ENCODE measurements around the gene HSPA6. TPM values are rescaled to one million over a fixed set of nuclear protein-coding genes. Genes with fewer than 3 reads are reported as not detected.
A peak's percentile ranks its signal among the peaks of the same experiment; 100 is the strongest.
"Not testable (repeated sequence)": the region's sequence is repeated elsewhere in the genome, so short reads cannot be mapped to it uniquely, and the experiment has no call there.

HSPA6 gene
- total RNA-seq, 1 donor from 2014 or later, result 0.68 TPM

DNA sequence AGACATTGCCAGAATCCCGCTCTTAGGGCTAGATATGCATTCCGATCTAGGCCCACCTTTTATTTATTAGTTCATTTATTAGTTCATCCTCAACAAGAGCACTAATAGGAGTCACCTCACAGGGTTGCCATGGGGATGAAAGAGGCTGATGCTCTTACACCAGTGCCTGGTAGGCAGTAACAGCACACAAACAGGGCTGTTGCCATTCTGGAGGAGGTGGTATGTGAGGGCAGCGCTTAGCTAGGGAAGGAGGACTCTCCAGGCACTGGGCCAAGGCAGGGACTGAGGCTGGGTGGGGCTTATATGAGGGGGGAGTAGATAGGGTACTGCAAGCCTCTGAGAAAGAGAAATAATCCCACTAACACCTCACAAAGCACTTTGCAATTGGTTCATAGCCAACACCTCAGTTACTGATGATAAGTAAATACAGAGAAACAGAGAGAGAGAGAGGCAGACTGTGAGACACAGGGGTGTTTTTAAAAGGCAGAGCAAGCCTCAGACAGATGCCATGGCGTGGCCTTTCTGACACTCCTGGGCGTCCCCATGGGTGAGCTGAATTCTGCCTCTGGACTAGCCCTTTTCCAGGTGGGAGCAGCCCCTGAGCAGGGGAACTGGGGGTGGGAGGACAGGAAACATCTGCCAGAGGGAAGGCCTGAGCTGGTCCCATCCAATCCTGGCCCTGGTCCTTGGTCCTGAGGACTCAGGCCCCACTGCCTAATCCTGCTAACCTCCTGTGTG lies 13.2 kb upstream of the HSPA6 start:
- Mint-ChIP-seq H3K4me3 (ENCODE audit: unreplicated experiment) (no peak overlapping the region), H3K27me3 (ENCODE audit: low read depth, unreplicated experiment) (no peaks in the 10 kb centered on the region), H3K4me1 (ENCODE audit: low read depth, unreplicated experiment) (peaks cover 19% of the 10 kb centered on the region), H3K36me3 (ENCODE audit: low read depth, unreplicated experiment) (no peaks in the 10 kb centered on the region), H3K9me3 (ENCODE audit: unreplicated experiment) (no peaks in the 10 kb centered on the region), H3K27ac (ENCODE audit: unreplicated experiment) (no peak overlapping the region)
- Histone ChIP-seq H3K4me2 (ENCODE audit: low read length) (no peak overlapping the region), H3K9me3 (ENCODE audit: insufficient read depth, low read depth, low read length) (no peaks in the 10 kb centered on the region), H3K79me2 (ENCODE audit: insufficient read depth, low read length) (no peaks in the 10 kb centered on the region), H3K4me3 (ENCODE audit: insufficient read depth, low read depth, low read length) (no peak overlapping the region), H3K4me1 (ENCODE audit: insufficient read depth, low read length) (no peaks in the 10 kb centered on the region), H3K9ac (ENCODE audit: low read length) (no peak overlapping the region), H3K27me3 (ENCODE audit: insufficient read depth, low read length) (no peaks in the 10 kb centered on the region), H4K20me1 (ENCODE audit: insufficient read depth, low read length) (no peaks in the 10 kb centered on the region), H3K36me3 (ENCODE audit: insufficient read depth, low read length) (no peaks in the 10 kb centered on the region), H2AFZ (ENCODE audit: low read depth, low read length) (no peak overlapping the region), H3K27ac (ENCODE audit: low read depth, low read length) (no peak overlapping the region)
- DNase-seq (ENCODE audit: low read depth) (no peak), FAIRE-seq (no peak)
- TF ChIP-seq EZH2 (IDR thresholded peaks at IDR 0.05; ENCODE audit: insufficient read depth, low read length), result no peak
- TF ChIP-seq, protein P1, sequence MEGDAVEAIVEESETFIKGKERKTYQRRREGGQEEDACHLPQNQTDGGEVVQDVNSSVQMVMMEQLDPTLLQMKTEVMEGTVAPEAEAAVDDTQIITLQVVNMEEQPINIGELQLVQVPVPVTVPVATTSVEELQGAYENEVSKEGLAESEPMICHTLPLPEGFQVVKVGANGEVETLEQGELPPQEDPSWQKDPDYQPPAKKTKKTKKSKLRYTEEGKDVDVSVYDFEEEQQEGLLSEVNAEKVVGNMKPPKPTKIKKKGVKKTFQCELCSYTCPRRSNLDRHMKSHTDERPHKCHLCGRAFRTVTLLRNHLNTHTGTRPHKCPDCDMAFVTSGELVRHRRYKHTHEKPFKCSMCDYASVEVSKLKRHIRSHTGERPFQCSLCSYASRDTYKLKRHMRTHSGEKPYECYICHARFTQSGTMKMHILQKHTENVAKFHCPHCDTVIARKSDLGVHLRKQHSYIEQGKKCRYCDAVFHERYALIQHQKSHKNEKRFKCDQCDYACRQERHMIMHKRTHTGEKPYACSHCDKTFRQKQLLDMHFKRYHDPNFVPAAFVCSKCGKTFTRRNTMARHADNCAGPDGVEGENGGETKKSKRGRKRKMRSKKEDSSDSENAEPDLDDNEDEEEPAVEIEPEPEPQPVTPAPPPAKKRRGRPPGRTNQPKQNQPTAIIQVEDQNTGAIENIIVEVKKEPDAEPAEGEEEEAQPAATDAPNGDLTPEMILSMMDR (IDR thresholded peaks at IDR 0.05; ENCODE audit: insufficient read depth, low read depth, low read length), result no peak

DNA sequence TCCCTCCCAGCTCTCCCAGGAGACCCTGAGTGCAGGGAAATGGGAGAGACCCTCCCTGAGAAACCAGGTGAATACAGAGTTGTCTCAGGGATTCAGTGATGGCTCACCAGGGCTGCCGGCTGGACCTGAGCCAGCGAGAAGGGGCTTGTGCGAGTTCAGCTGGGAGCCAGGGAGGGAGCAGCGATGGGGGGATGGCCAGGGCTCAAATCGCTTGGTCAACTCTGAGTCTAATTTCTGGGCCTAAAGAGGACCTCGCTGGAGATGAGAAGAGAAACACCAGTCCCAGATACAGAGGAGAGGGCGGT lies 12.6 kb upstream of the HSPA6 start:
- H3K36me3 Mint-ChIP-seq (ENCODE audit: low read depth, unreplicated experiment), result no peaks in the 10 kb centered on the region
- Histone ChIP-seq H3K36me3 (ENCODE audit: insufficient read depth, low read length) (no peaks in the 10 kb centered on the region), H4K20me1 (ENCODE audit: insufficient read depth, low read length) (no peaks in the 10 kb centered on the region), H3K27me3 (ENCODE audit: insufficient read depth, low read length) (no peaks in the 10 kb centered on the region), H3K9me3 (ENCODE audit: insufficient read depth, low read depth, low read length) (no peaks in the 10 kb centered on the region), H2AFZ (ENCODE audit: low read depth, low read length) (no peak overlapping the region), H3K9ac (ENCODE audit: low read length) (no peak overlapping the region), H3K79me2 (ENCODE audit: insufficient read depth, low read length) (no peaks in the 10 kb centered on the region), H3K4me3 (ENCODE audit: insufficient read depth, low read depth, low read length) (no peak overlapping the region), H3K4me1 (ENCODE audit: insufficient read depth, low read length) (no peaks in the 10 kb centered on the region), H3K27ac (ENCODE audit: low read depth, low read length) (no peak overlapping the region), H3K4me2 (ENCODE audit: low read length) (no peak overlapping the region)
- no peaks in the 10 kb centered on the region for H3K9me3 Mint-ChIP-seq (ENCODE audit: unreplicated experiment)
- FAIRE-seq (no peak), DNase-seq (ENCODE audit: low read depth) (no peak)
- no peak overlapping the region for H3K4me3 Mint-ChIP-seq (ENCODE audit: unreplicated experiment)
- H3K27ac Mint-ChIP-seq (ENCODE audit: unreplicated experiment), result no peak overlapping the region
- TF ChIP-seq, protein P1 (IDR thresholded peaks at IDR 0.05; ENCODE audit: insufficient read depth, low read depth, low read length), result no peak
- TF ChIP-seq EZH2 (IDR thresholded peaks at IDR 0.05; ENCODE audit: insufficient read depth, low read length), result no peak
- H3K27me3 Mint-ChIP-seq (ENCODE audit: low read depth, unreplicated experiment), result no peaks in the 10 kb centered on the region
- H3K4me1 Mint-ChIP-seq (ENCODE audit: low read depth, unreplicated experiment), result peaks cover 14% of the 10 kb centered on the region

DNA sequence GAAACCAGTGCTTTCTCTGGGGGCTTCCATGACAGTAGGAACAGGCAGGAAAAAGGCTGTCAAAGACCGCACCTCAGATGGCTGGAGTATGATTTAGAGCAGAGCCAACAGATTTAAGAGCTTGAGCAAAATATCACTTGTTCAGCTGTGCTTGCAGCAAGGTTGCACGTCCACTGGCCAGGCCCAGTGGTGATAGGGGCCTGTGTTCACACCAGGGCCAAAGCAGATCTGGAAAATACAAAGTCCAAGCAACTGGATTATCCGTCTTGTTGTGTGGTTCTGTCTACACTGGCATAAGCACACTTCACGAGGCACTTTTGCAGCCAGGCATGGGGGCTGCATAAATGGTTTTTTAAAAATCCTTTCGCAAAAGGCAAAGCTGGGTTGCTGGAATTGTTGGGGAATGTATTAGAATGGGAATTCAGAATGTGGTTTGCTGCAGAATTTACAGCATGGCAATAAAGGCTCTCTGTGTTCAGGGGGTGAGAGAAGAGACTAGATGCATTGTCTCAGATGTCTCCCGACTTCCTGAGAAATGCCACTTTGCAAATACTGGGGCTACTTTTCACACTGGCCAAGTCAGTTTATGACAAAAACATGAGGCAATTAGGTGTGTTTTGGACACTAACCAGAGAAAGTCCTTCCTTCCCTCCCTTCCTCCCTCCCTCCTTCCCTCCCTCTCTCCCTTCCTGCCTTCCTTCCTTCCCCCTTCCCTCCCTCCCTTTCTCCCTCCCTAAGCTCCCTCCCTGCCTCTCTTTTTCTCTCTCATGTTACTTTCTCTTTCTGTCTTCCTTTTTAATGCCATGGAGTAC lies 11.5 kb upstream of the HSPA6 start:
- not testable (repeated sequence) for H2AFZ ChIP-seq (ENCODE audit: low read depth, low read length); DNase-seq (ENCODE audit: low read depth); H3K27me3 ChIP-seq (ENCODE audit: insufficient read depth, low read length); H3K4me3 ChIP-seq (ENCODE audit: insufficient read depth, low read depth, low read length); H3K27ac ChIP-seq (ENCODE audit: low read depth, low read length); H3K9ac ChIP-seq (ENCODE audit: low read length); H3K9me3 Mint-ChIP-seq (ENCODE audit: unreplicated experiment); H3K4me2 ChIP-seq (ENCODE audit: low read length); H3K79me2 ChIP-seq (ENCODE audit: insufficient read depth, low read length); H4K20me1 ChIP-seq (ENCODE audit: insufficient read depth, low read length); H3K9me3 ChIP-seq (ENCODE audit: insufficient read depth, low read depth, low read length); H3K27me3 Mint-ChIP-seq (ENCODE audit: low read depth, unreplicated experiment); H3K36me3 ChIP-seq (ENCODE audit: insufficient read depth, low read length); H3K4me1 ChIP-seq (ENCODE audit: insufficient read depth, low read length); H3K36me3 Mint-ChIP-seq (ENCODE audit: low read depth, unreplicated experiment)
- Mint-ChIP-seq H3K4me1 (ENCODE audit: low read depth, unreplicated experiment) (peaks cover 11% of the 10 kb centered on the region), H3K4me3 (ENCODE audit: unreplicated experiment) (peak overlapping the region; percentile 8), H3K27ac (ENCODE audit: unreplicated experiment) (peak overlapping the region; percentile 58)
- peak; percentile 47 for FAIRE-seq

DNA sequence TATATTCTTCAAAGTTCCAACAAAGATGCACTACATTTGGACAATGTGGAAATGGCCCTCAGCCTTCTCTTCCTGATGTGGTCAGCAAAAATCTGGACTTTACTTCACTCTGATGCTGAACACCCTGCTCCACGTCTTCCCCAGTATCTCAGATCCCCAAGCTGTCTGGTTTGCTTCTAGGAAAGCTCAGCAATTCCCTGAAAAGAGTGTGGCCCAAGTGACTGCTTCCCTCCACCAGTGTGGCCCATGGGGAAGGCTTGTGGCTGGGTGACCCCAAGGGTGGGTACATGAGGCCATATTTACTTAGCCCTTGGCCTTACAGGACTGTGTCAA lies 10.9 kb upstream of the HSPA6 start:
- H3K4me2 ChIP-seq (ENCODE audit: low read length); H3K79me2 ChIP-seq (ENCODE audit: insufficient read depth, low read length): not testable (repeated sequence)

More for the DNA sequence above, 10.9 kb upstream of the HSPA6 start:
- H3K4me3 Mint-ChIP-seq (ENCODE audit: unreplicated experiment); H3K36me3 Mint-ChIP-seq (ENCODE audit: low read depth, unreplicated experiment); H4K20me1 ChIP-seq (ENCODE audit: insufficient read depth, low read length); H3K36me3 ChIP-seq (ENCODE audit: insufficient read depth, low read length); H3K27me3 ChIP-seq (ENCODE audit: insufficient read depth, low read length); H3K9ac ChIP-seq (ENCODE audit: low read length); H2AFZ ChIP-seq (ENCODE audit: low read depth, low read length); H3K4me1 ChIP-seq (ENCODE audit: insufficient read depth, low read length); H3K27ac ChIP-seq (ENCODE audit: low read depth, low read length); DNase-seq (ENCODE audit: low read depth); H3K27ac Mint-ChIP-seq (ENCODE audit: unreplicated experiment); FAIRE-seq; H3K9me3 ChIP-seq (ENCODE audit: insufficient read depth, low read depth, low read length); H3K27me3 Mint-ChIP-seq (ENCODE audit: low read depth, unreplicated experiment); H3K9me3 Mint-ChIP-seq (ENCODE audit: unreplicated experiment); H3K4me3 ChIP-seq (ENCODE audit: insufficient read depth, low read depth, low read length): not testable (repeated sequence)
- H3K4me1 Mint-ChIP-seq (ENCODE audit: low read depth, unreplicated experiment), result peaks cover 11% of the 10 kb centered on the region

Measured in astrocyte (in vitro differentiated cells and primary cell).